ENCODE results near the gene SCN3A.

SCN3A gene

DNA sequence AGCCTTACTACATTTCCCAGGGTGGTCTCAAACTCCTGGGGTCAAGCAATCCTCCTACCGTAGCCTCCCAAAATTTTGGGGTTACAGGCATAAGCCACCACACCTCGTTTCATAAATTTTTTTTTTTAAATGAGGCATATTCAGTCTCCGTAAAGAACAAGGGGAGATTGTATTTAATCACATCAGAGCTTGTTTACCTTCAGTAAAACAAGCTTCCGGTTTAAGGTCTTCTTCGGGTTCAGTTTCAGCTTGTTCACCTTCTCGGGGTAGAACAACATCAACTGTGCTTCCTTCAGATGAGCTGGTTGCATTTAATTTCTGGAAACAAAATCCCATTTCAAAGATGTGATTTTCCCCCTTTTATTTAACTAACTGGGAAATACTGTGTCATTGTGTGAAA is 88.6 kb downstream of the SCN3A start:
- H3K27ac ChIP-seq = no peak overlapping the region
- no peak for TF ChIP-seq ZFX (IDR thresholded peaks at IDR 0.05)

- TF ChIP-seq ZFX (IDR thresholded peaks at IDR 0.05) = no peak
- H3K27ac ChIP-seq = no peak overlapping the region
Observed at GRCh38 chr2:165114346-165114939, 89.4 kb downstream of the SCN3A start.

DNA sequence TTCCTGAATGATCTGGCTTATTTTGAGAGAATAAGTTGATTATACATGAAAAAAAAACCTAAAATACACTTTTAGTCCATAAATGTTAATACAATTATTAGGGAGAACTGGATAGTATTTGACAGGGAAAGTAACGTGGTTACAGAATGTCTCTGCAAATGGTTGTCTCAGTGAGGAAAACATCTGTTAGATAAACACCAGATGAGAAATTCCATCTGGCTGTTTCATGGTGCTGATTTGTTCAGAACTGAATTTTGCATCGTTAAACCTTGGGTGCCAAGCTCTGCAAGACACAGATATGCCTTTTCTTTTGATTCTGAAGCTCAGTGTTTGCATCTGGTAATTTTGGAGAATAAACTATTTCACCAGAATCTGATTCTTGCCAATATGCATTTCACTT is 90.4 kb downstream of the SCN3A start:
- TF ChIP-seq, protein P1, sequence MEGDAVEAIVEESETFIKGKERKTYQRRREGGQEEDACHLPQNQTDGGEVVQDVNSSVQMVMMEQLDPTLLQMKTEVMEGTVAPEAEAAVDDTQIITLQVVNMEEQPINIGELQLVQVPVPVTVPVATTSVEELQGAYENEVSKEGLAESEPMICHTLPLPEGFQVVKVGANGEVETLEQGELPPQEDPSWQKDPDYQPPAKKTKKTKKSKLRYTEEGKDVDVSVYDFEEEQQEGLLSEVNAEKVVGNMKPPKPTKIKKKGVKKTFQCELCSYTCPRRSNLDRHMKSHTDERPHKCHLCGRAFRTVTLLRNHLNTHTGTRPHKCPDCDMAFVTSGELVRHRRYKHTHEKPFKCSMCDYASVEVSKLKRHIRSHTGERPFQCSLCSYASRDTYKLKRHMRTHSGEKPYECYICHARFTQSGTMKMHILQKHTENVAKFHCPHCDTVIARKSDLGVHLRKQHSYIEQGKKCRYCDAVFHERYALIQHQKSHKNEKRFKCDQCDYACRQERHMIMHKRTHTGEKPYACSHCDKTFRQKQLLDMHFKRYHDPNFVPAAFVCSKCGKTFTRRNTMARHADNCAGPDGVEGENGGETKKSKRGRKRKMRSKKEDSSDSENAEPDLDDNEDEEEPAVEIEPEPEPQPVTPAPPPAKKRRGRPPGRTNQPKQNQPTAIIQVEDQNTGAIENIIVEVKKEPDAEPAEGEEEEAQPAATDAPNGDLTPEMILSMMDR (conservative IDR thresholded peaks at IDR 0.05) = no peak
- no peak for TF ChIP-seq ZFX (IDR thresholded peaks at IDR 0.05)
- no peak overlapping the region for H3K27ac ChIP-seq

GRCh38 chr2:165112789-165113188 is 91.1 kb downstream of the SCN3A start:
- TF ChIP-seq ZFX (IDR thresholded peaks at IDR 0.05) = no peak
- TF ChIP-seq, protein P1 (conservative IDR thresholded peaks at IDR 0.05) = no peak
- no peak overlapping the region for H3K27ac ChIP-seq

DNA sequence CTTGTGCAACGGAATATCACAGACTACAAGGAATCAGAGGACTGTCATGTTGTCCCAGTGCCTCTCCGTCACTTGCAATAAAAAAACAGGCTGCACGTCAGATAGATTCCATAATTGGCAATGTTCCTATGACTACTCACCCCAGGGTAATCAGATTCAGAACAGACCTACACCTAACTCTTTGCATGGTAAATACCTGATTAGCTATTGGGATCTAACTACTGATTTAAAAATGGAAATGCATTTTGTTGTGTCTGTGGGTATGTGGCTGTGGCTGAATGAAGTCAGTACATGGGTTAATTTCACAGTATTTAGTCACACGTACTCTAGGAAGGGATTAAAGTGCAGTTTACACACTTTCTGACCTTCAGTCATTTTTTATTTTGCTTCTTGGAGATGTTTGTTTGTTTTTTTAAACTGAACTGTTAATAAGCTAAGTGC is 91.7 kb downstream of the SCN3A start:
- TF ChIP-seq, protein P1 (conservative IDR thresholded peaks at IDR 0.05) = no peak
- no peak for TF ChIP-seq ZFX (IDR thresholded peaks at IDR 0.05)
- H3K27ac ChIP-seq = no peak overlapping the region

GRCh38 chr2:165110394-165110793 is 93.5 kb downstream of the SCN3A start:
- no peak for TF ChIP-seq ZFX (IDR thresholded peaks at IDR 0.05)
- TF ChIP-seq, protein P1 (conservative IDR thresholded peaks at IDR 0.05) = no peak
- H3K27ac ChIP-seq = no peak overlapping the region

GRCh38 chr2:165109915-165110314 is 93.9 kb downstream of the SCN3A start:
- no peak overlapping the region for H3K27ac ChIP-seq
- TF ChIP-seq, protein P1 (conservative IDR thresholded peaks at IDR 0.05) = no peak
- no peak for TF ChIP-seq ZFX (IDR thresholded peaks at IDR 0.05)

- TF ChIP-seq ZFX (IDR thresholded peaks at IDR 0.05) = no peak
- TF ChIP-seq, protein P1 (conservative IDR thresholded peaks at IDR 0.05) = no peak
- H3K27ac ChIP-seq = no peak overlapping the region
Observed at GRCh38 chr2:165105926-165106325, 97.9 kb downstream of the SCN3A start.

Data from C4-2B (cell line).